Astrocyte (in vitro differentiated cells and primary cell): ENCODE results near the gene ANKRD1. TPM values are rescaled to one million over a fixed set of nuclear protein-coding genes. Genes with fewer than 3 reads are reported as not detected.

Source experiments
- DNase-seq: peaks from one replicate; pipeline ENCODE4 v3.0.0-alpha.2; 2010; ENCODE audit warnings: low read depth
- FAIRE-seq: peaks from 2 replicates; lab custom pipeline; 2011; peaks lifted over from hg19 to GRCh38; lab: Jason Lieb, UNC
- H2AFZ ChIP-seq: 2 replicates; pipeline ENCODE4 v1.6.0; 2012; ENCODE audit warnings: low read depth, low read length, inconsistent platforms
- H3K27ac ChIP-seq: 2 replicates; pipeline ENCODE4 v1.5.1; 2011; ENCODE audit warnings: low read depth, low read length, inconsistent platforms
- H3K27me3 ChIP-seq: 2 replicates; pipeline ENCODE4 v1.6.0; 2011; ENCODE audit warnings: low read length, inconsistent platforms; ENCODE audit not compliant: insufficient read depth
- H3K36me3 ChIP-seq: 2 replicates; pipeline ENCODE4 v1.5.1; 2011; ENCODE audit warnings: low read length, inconsistent platforms; ENCODE audit not compliant: insufficient read depth
- H3K4me1 ChIP-seq: 2 replicates; pipeline ENCODE4 v1.5.1; 2011; ENCODE audit warnings: low read length, inconsistent platforms; ENCODE audit not compliant: insufficient read depth
- H3K4me2 ChIP-seq: 2 replicates; pipeline ENCODE4 v1.6.0; 2012; ENCODE audit warnings: low read length, inconsistent platforms
- H3K4me3 ChIP-seq: 2 replicates; pipeline ENCODE4 v1.5.1; 2011; ENCODE audit warnings: low read depth, mild to moderate bottlenecking, low read length, inconsistent platforms; ENCODE audit not compliant: insufficient read depth
- H3K79me2 ChIP-seq: 2 replicates; pipeline ENCODE4 v1.6.0; 2012; ENCODE audit warnings: mild to moderate bottlenecking, low read length, inconsistent platforms; ENCODE audit not compliant: insufficient read depth
- H3K9ac ChIP-seq: 2 replicates; pipeline ENCODE4 v1.6.0; 2012; ENCODE audit warnings: mild to moderate bottlenecking, low read length, inconsistent platforms
- H3K9me3 ChIP-seq: 2 replicates; pipeline ENCODE4 v1.5.1; 2012; ENCODE audit warnings: low read depth, mild to moderate bottlenecking, low read length, inconsistent platforms; ENCODE audit not compliant: insufficient read depth
- H4K20me1 ChIP-seq: 2 replicates; pipeline ENCODE4 v1.6.0; 2012; ENCODE audit warnings: low read length, inconsistent platforms; ENCODE audit not compliant: insufficient read depth
- H3K27ac Mint-ChIP-seq: one replicate; pipeline ENCODE4 v1.8.0; 2021; ENCODE audit warnings: mild to moderate bottlenecking, mixed read lengths; ENCODE audit not compliant: unreplicated experiment
- H3K27me3 Mint-ChIP-seq: one replicate; pipeline ENCODE4 v1.8.0; 2021; ENCODE audit warnings: low read depth, mixed read lengths; ENCODE audit not compliant: unreplicated experiment
- H3K36me3 Mint-ChIP-seq: one replicate; pipeline ENCODE4 v1.8.0; 2021; ENCODE audit warnings: low read depth, mixed read lengths; ENCODE audit not compliant: unreplicated experiment
- H3K4me1 Mint-ChIP-seq: one replicate; pipeline ENCODE4 v1.8.0; 2021; ENCODE audit warnings: low read depth, mixed read lengths; ENCODE audit not compliant: unreplicated experiment
- H3K4me3 Mint-ChIP-seq: one replicate; pipeline ENCODE4 v1.8.0; 2021; ENCODE audit warnings: mild to moderate bottlenecking, moderate library complexity, mixed read lengths; ENCODE audit not compliant: unreplicated experiment
- H3K9me3 Mint-ChIP-seq: one replicate; pipeline ENCODE4 v1.8.0; 2021; ENCODE audit warnings: mild to moderate bottlenecking, mixed read lengths; ENCODE audit not compliant: unreplicated experiment
- EZH2 ChIP-seq: IDR thresholded peaks from 2 replicates; pipeline ENCODE4 v1.6.1; 2012; ENCODE audit warnings: mild to moderate bottlenecking, low read length, inconsistent platforms; ENCODE audit not compliant: insufficient read depth
- total RNA-seq: library from RNA; stranded (reverse); gene quantifications from 2 replicates; pipeline ENCODE4 v1.2.1, GENCODE V29; 2021
- TF ChIP-seq, protein P1 (sequence below): IDR thresholded peaks from 2 replicates; pipeline ENCODE4 v1.5.1; 2011; ENCODE audit warnings: low read depth, mild to moderate bottlenecking, inconsistent platforms, low read length, moderate library complexity; ENCODE audit not compliant: insufficient read depth

Gene ANKRD1
- total RNA-seq, 1 donor from 2014 or later = 913 TPM

DNA sequence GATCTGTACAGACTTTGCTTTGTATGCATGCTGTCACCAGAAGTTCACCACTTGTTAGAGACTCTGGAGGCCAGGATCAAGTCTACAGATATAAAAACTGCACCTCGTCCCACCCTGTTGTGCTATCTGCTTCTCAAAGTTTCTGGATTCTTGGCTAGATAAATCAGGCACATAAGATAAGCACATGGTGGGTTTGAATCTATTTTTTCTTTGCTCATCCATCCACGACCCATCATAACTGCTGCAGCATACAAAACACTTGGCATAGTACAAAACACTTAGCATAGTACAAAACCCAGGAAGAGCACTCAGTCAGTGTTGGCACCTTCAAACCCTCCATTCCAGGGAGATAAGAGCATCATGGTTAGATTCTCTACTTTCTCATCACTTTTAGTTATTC is 42.4 kb upstream of the ANKRD1 start:
- Histone ChIP-seq H3K79me2 (no peaks in the 10 kb centered on the region), H3K4me1 (peaks cover 14% of the 10 kb centered on the region), H3K4me3 (no peak overlapping the region), H3K9ac (no peak overlapping the region), H3K4me2 (no peak overlapping the region), H4K20me1 (no peaks in the 10 kb centered on the region), H2AFZ (no peak overlapping the region), H3K36me3 (no peaks in the 10 kb centered on the region), H3K27ac (no peak overlapping the region), H3K9me3 (no peaks in the 10 kb centered on the region), H3K27me3 (no peaks in the 10 kb centered on the region)
- DNase-seq (no peak), FAIRE-seq (no peak)
- no peak overlapping the region for H3K4me3 Mint-ChIP-seq
- peaks cover 3% of the 10 kb centered on the region for H3K27me3 Mint-ChIP-seq
- H3K4me1 Mint-ChIP-seq = peaks cover 23% of the 10 kb centered on the region
- no peaks in the 10 kb centered on the region for H3K36me3 Mint-ChIP-seq
- H3K9me3 Mint-ChIP-seq = no peaks in the 10 kb centered on the region
- no peak overlapping the region for H3K27ac Mint-ChIP-seq
- TF ChIP-seq, protein P1, sequence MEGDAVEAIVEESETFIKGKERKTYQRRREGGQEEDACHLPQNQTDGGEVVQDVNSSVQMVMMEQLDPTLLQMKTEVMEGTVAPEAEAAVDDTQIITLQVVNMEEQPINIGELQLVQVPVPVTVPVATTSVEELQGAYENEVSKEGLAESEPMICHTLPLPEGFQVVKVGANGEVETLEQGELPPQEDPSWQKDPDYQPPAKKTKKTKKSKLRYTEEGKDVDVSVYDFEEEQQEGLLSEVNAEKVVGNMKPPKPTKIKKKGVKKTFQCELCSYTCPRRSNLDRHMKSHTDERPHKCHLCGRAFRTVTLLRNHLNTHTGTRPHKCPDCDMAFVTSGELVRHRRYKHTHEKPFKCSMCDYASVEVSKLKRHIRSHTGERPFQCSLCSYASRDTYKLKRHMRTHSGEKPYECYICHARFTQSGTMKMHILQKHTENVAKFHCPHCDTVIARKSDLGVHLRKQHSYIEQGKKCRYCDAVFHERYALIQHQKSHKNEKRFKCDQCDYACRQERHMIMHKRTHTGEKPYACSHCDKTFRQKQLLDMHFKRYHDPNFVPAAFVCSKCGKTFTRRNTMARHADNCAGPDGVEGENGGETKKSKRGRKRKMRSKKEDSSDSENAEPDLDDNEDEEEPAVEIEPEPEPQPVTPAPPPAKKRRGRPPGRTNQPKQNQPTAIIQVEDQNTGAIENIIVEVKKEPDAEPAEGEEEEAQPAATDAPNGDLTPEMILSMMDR = no peak
- no peak for TF ChIP-seq EZH2

- FAIRE-seq (peak; percentile 100), DNase-seq (peak; percentile 86)
- peaks cover 23% of the 10 kb centered on the region for H3K4me1 Mint-ChIP-seq
- H3K4me3 ChIP-seq = no peak overlapping the region
- peak overlapping the region; percentile 67 for H3K27ac Mint-ChIP-seq
- no peaks in the 10 kb centered on the region for H3K79me2 ChIP-seq
- H3K36me3 ChIP-seq = no peaks in the 10 kb centered on the region
- no peaks in the 10 kb centered on the region for H4K20me1 ChIP-seq
- no peak overlapping the region for H3K9ac ChIP-seq
- H2AFZ ChIP-seq = no peak overlapping the region
- H3K4me1 ChIP-seq = peaks cover 14% of the 10 kb centered on the region
- no peaks in the 10 kb centered on the region for H3K9me3 Mint-ChIP-seq
- H3K27me3 Mint-ChIP-seq = peaks cover 3% of the 10 kb centered on the region
- H3K27me3 ChIP-seq = no peaks in the 10 kb centered on the region
- TF ChIP-seq, protein P1 = no peak
- no peak for TF ChIP-seq EZH2
- peak overlapping the region; percentile 41 for H3K27ac ChIP-seq
- peak overlapping the region; percentile 14 for H3K4me2 ChIP-seq
- H3K9me3 ChIP-seq = no peaks in the 10 kb centered on the region
- H3K36me3 Mint-ChIP-seq = no peaks in the 10 kb centered on the region
- no peak overlapping the region for H3K4me3 Mint-ChIP-seq
Measured at GRCh38 chr10:90960355-90960814, 39.5 kb upstream of the ANKRD1 start.

DNA sequence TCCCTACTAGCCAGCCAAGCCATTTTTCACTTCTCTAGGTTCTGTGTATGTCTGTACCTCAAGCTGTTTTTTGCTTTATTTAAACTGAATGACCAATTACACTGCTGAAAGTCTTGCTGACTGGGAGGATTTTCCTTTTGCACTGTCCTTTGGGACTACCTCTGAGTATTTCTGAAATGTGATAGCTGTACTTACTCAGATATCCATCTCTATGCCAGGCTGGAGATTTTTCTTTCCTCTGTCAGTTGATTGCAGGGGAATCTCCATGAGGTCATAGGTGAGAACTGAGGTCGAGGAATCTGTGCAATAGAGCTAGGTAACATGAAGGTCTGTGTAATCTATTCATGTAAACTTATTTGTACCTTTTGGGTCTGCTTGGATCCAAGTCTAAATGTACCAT is 38.9 kb upstream of the ANKRD1 start:
- H3K36me3 Mint-ChIP-seq = no peaks in the 10 kb centered on the region
- no peak overlapping the region for H3K27ac ChIP-seq
- no peak overlapping the region for H3K9ac ChIP-seq
- no peak overlapping the region for H3K4me3 Mint-ChIP-seq
- no peaks in the 10 kb centered on the region for H3K9me3 ChIP-seq
- DNase-seq = no peak
- H3K4me1 Mint-ChIP-seq = peaks cover 22% of the 10 kb centered on the region
- H3K27me3 ChIP-seq = no peaks in the 10 kb centered on the region
- H3K9me3 Mint-ChIP-seq = no peaks in the 10 kb centered on the region
- TF ChIP-seq, protein P1 = no peak
- no peak for TF ChIP-seq EZH2
- H3K36me3 ChIP-seq = no peaks in the 10 kb centered on the region
- H3K4me1 ChIP-seq = peaks cover 14% of the 10 kb centered on the region
- H2AFZ ChIP-seq = no peak overlapping the region
- peaks cover 3% of the 10 kb centered on the region for H3K27me3 Mint-ChIP-seq
- no peak overlapping the region for H3K4me3 ChIP-seq
- no peak for FAIRE-seq
- H4K20me1 ChIP-seq = no peaks in the 10 kb centered on the region
- no peak overlapping the region for H3K4me2 ChIP-seq
- H3K79me2 ChIP-seq = no peaks in the 10 kb centered on the region
- H3K27ac Mint-ChIP-seq = peak overlapping the region; percentile 67
